ENCODE measurements around the gene SSC4D. TPM values are rescaled to one million over a fixed set of nuclear protein-coding genes. Genes with fewer than 3 reads are reported as not detected.

SSC4D gene
- total and polyA plus RNA-seq, 2 donors (not counting 1 experiment from before 2014, with no cell fraction given) = 0.33 to 0.42 TPM

- Histone ChIP-seq H3K27me3 (ENCODE audit: control insufficient read depth, insufficient read depth, low read length) (no peaks in the 10 kb centered on the region), H4K20me1 (ENCODE audit: control insufficient read depth, extremely low read depth, insufficient read depth, low read length) (no peaks in the 10 kb centered on the region), H3K9me3 (ENCODE audit: control insufficient read depth, insufficient read depth, low read depth, low read length) (no peaks in the 10 kb centered on the region), H3K4me2 (ENCODE audit: extremely low read depth, insufficient read depth, low read length) (no peak overlapping the region), H3K4me3 (replicated peaks in 1 of 4; ENCODE audit: control extremely low read depth in 1 of 4, insufficient read depth in 1 of 4, low read depth in 3 of 4, low read length in 4 of 4) (no peak overlapping the region), H2AFZ (ENCODE audit: low read length) (no peak overlapping the region), H3K79me2 (ENCODE audit: control insufficient read depth, insufficient read depth, low read length) (no peaks in the 10 kb centered on the region), H3K36me3 (ENCODE audit: control insufficient read depth, insufficient read depth, low read length) (no peaks in the 10 kb centered on the region), H3K9ac (ENCODE audit: insufficient read depth, low read length) (no peak overlapping the region), H3K27ac (ENCODE audit: insufficient read depth, low read length) (no peak overlapping the region), H3K4me1 (ENCODE audit: control insufficient read depth, extremely low read depth, insufficient read depth, low read length) (peaks cover 6% of the 10 kb centered on the region)
- TF ChIP-seq EZH2 (IDR thresholded peaks at IDR 0.05; ENCODE audit: low read length, missing control alignments) = no peak
- TF ChIP-seq CTCF (conservative IDR thresholded peaks at IDR 0.05 in 1 of 2, IDR thresholded peaks at IDR 0.05 in 1 of 2; ENCODE audit: low read depth in 1 of 2, low read length in 2 of 2) = no peak
- DNase-seq (ENCODE audit: low read depth in 2 of 2) = no peak
These were observed 14.5 kb downstream of the SSC4D start for GRCh38 chr7:76394957-76395356.

GRCh38 chr7:76393116-76394031, 16.1 kb downstream of the SSC4D start:
- no peak for TF ChIP-seq EZH2 (IDR thresholded peaks at IDR 0.05; ENCODE audit: low read length, missing control alignments)
- TF ChIP-seq CTCF (conservative IDR thresholded peaks at IDR 0.05 in 1 of 2, IDR thresholded peaks at IDR 0.05 in 1 of 2; ENCODE audit: low read depth in 1 of 2, low read length in 2 of 2) = no peak
- Histone ChIP-seq H3K4me3 (replicated peaks in 1 of 4; ENCODE audit: control extremely low read depth in 1 of 4, insufficient read depth in 1 of 4, low read depth in 3 of 4, low read length in 4 of 4) (peak overlapping the region; percentile 44 to 71 (median 58)), H3K4me2 (ENCODE audit: extremely low read depth, insufficient read depth, low read length) (peak overlapping the region; percentile 92), H3K36me3 (ENCODE audit: control insufficient read depth, insufficient read depth, low read length) (no peaks in the 10 kb centered on the region), H3K27me3 (ENCODE audit: control insufficient read depth, insufficient read depth, low read length) (no peaks in the 10 kb centered on the region), H3K9me3 (ENCODE audit: control insufficient read depth, insufficient read depth, low read depth, low read length) (no peaks in the 10 kb centered on the region), H3K9ac (ENCODE audit: insufficient read depth, low read length) (peak overlapping the region; percentile 78), H2AFZ (ENCODE audit: low read length) (peak overlapping the region; percentile 94), H3K4me1 (ENCODE audit: control insufficient read depth, extremely low read depth, insufficient read depth, low read length) (peaks cover 6% of the 10 kb centered on the region), H3K79me2 (ENCODE audit: control insufficient read depth, insufficient read depth, low read length) (no peaks in the 10 kb centered on the region), H3K27ac (ENCODE audit: insufficient read depth, low read length) (peak overlapping the region; percentile 70), H4K20me1 (ENCODE audit: control insufficient read depth, extremely low read depth, insufficient read depth, low read length) (no peaks in the 10 kb centered on the region)
- DNase-seq (ENCODE audit: low read depth in 2 of 2) = peak; percentile 72 to 83

GRCh38 chr7:76392531-76393115, 16.9 kb downstream of the SSC4D start:
- H4K20me1 ChIP-seq (ENCODE audit: control insufficient read depth, extremely low read depth, insufficient read depth, low read length) = no peaks in the 10 kb centered on the region
- no peak for TF ChIP-seq EZH2 (IDR thresholded peaks at IDR 0.05; ENCODE audit: low read length, missing control alignments)
- no peak for TF ChIP-seq CTCF (conservative IDR thresholded peaks at IDR 0.05 in 1 of 2, IDR thresholded peaks at IDR 0.05 in 1 of 2; ENCODE audit: low read depth in 1 of 2, low read length in 2 of 2)
- H3K9ac ChIP-seq (ENCODE audit: insufficient read depth, low read length) = no peak overlapping the region
- peak overlapping the region; percentile 70 for H3K27ac ChIP-seq (ENCODE audit: insufficient read depth, low read length)
- H2AFZ ChIP-seq (ENCODE audit: low read length) = peak overlapping the region; percentile 90
- DNase-seq (ENCODE audit: low read depth in 2 of 2) = no peak
- no peaks in the 10 kb centered on the region for H3K79me2 ChIP-seq (ENCODE audit: control insufficient read depth, insufficient read depth, low read length)
- H3K4me3 ChIP-seq (replicated peaks in 1 of 4; ENCODE audit: control extremely low read depth in 1 of 4, insufficient read depth in 1 of 4, low read depth in 3 of 4, low read length in 4 of 4) = peak overlapping the region in 2 of 4 experiments; percentile 38 to 68
- H3K9me3 ChIP-seq (ENCODE audit: control insufficient read depth, insufficient read depth, low read depth, low read length) = no peaks in the 10 kb centered on the region
- no peaks in the 10 kb centered on the region for H3K27me3 ChIP-seq (ENCODE audit: control insufficient read depth, insufficient read depth, low read length)
- no peaks in the 10 kb centered on the region for H3K36me3 ChIP-seq (ENCODE audit: control insufficient read depth, insufficient read depth, low read length)
- H3K4me1 ChIP-seq (ENCODE audit: control insufficient read depth, extremely low read depth, insufficient read depth, low read length) = peaks cover 6% of the 10 kb centered on the region
- peak overlapping the region; percentile 75 for H3K4me2 ChIP-seq (ENCODE audit: extremely low read depth, insufficient read depth, low read length)
